ENCODE data around the gene SNUPN. TPM values are rescaled to one million over a fixed set of nuclear protein-coding genes. Genes with fewer than 3 reads are reported as not detected.
"Not testable (repeated sequence)": the region's sequence is repeated elsewhere in the genome, so short reads cannot be mapped to it uniquely, and the experiment has no call there.

The SNUPN gene
- total and polyA plus RNA-seq, 9 donors, result 20.4 to 35.3 (median 29.2) TPM

GRCh38 chr15:75584121-75584520, 41.4 kb downstream of the SNUPN start:
- Histone ChIP-seq H3K4me1 (ENCODE audit: insufficient read depth) (no peaks in the 10 kb centered on the region), H3K9me3 (no peaks in the 10 kb centered on the region), H3K27me3 (no peaks in the 10 kb centered on the region), H3K27ac (no peak overlapping the region), H3K36me3 (no peaks in the 10 kb centered on the region), H3K4me3 (no peak overlapping the region)
- intact Hi-C loops (cut with DNase I), result no loop called here
- TF ChIP-seq CTCF (IDR thresholded peaks at IDR 0.05) (no peak), EP300 (IDR thresholded peaks at IDR 0.05) (no peak), POLR2A (IDR thresholded peaks at IDR 0.05) (no peak)
- DNase-seq, result peak in 2 of 5 donors; percentile 20 to 47
- WGBS, 3 donors, result 4 to 17% (median 13%) methylated on average over 4 of the region's 4 CpGs

- 16 to 20% (median 19%) methylated on average over 5 of the region's 5 CpGs for WGBS, 3 donors
- intact Hi-C loops (cut with DNase I), result no loop called here
- peak in 2 of 5 donors; percentile 19 to 51 for DNase-seq
- H3K4me1 ChIP-seq (ENCODE audit: insufficient read depth), result no peaks in the 10 kb centered on the region
- no peaks in the 10 kb centered on the region for H3K9me3 ChIP-seq
- TF ChIP-seq EP300 (IDR thresholded peaks at IDR 0.05) (no peak), POLR2A (IDR thresholded peaks at IDR 0.05) (no peak), CTCF (IDR thresholded peaks at IDR 0.05) (no peak)
- H3K27ac ChIP-seq, result no peak overlapping the region
- H3K27me3 ChIP-seq, result no peaks in the 10 kb centered on the region
- H3K36me3 ChIP-seq, result no peaks in the 10 kb centered on the region
- H3K4me3 ChIP-seq, result no peak overlapping the region
Measured at GRCh38 chr15:75583701-75584100, 41.8 kb downstream of the SNUPN start.

GRCh38 chr15:75582943-75583342, 42.6 kb downstream of the SNUPN start:
- H3K9me3 ChIP-seq; H3K27ac ChIP-seq; DNase-seq; H3K4me1 ChIP-seq (ENCODE audit: insufficient read depth); H3K4me3 ChIP-seq; H3K27me3 ChIP-seq; H3K36me3 ChIP-seq; intact Hi-C loops (cut with DNase I): not testable (repeated sequence)
- WGBS, 3 donors, result 92 to 96% (median 95%) methylated on average over 5 of the region's 5 CpGs

GRCh38 chr15:75578948-75579920, 46.3 kb downstream of the SNUPN start, which contains the start of gene PTPN9:
PTPN9 (minus strand) TSS chr15:75579315; CDS start chr15:75578776, 539 bp downstream.
- H3K27me3 ChIP-seq, result no peaks in the 10 kb centered on the region
- peak within 1 kb of the TSS; percentile 56 to 80 for H3K27ac ChIP-seq
- WGBS, 3 donors, result 1% methylated on average over 72 to 78 of the region's 78 CpGs
- no peaks in the 10 kb centered on the region for H3K9me3 ChIP-seq
- no peak for TF ChIP-seq EP300 (IDR thresholded peaks at IDR 0.05)
- TF ChIP-seq CTCF (IDR thresholded peaks at IDR 0.05), result no peak
- TF ChIP-seq POLR2A (IDR thresholded peaks at IDR 0.05), result peak; percentile 30
- intact Hi-C loops (cut with DNase I), result no loop called here
- H3K36me3 ChIP-seq, result no peaks in the 10 kb centered on the region
- peak; percentile 80 to 85 (median 82) for DNase-seq
- H3K4me1 ChIP-seq (ENCODE audit: insufficient read depth), result no peaks in the 10 kb centered on the region
- H3K4me3 ChIP-seq, result peak within 1 kb of the TSS; percentile 70
